ENCODE results near the gene LDLRAD2.

DNA sequence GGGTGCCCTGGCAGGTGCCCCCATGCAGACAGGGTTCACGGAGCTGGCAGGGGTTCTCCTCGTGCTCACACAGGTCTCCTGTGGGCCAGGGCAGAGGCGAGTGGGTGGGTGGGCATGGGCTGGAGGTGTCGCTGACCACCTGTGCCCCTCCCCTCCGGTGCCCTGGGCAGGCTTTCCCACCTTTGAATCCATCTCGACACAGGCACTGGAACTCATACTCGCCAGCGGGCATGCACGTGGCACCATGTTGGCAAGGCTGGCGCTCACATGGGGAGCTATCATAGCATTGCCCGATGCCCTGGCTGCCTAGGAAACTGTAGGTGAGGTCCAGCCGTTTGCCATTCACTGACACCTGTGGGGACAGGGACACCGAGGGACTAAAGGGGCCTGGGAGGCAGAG lies 16.0 kb downstream of the LDLRAD2 start:
- TF ChIP-seq SUZ12 (IDR thresholded peaks at IDR 0.05) (no peak), NFRKB (IDR thresholded peaks at IDR 0.05) (no peak), FOXK2 (IDR thresholded peaks at IDR 0.05) (no peak), FOXM1 (IDR thresholded peaks at IDR 0.05; ENCODE audit: borderline replicate concordance) (no peak), TARDBP (IDR thresholded peaks at IDR 0.05) (no peak)
- TF ChIP-seq, protein P1, sequence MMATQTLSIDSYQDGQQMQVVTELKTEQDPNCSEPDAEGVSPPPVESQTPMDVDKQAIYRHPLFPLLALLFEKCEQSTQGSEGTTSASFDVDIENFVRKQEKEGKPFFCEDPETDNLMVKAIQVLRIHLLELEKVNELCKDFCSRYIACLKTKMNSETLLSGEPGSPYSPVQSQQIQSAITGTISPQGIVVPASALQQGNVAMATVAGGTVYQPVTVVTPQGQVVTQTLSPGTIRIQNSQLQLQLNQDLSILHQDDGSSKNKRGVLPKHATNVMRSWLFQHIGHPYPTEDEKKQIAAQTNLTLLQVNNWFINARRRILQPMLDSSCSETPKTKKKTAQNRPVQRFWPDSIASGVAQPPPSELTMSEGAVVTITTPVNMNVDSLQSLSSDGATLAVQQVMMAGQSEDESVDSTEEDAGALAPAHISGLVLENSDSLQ (IDR thresholded peaks at IDR 0.05): no peak
